ENCODE measurements around the gene TPST1.
"Not testable (repeated sequence)": the region's sequence is repeated elsewhere in the genome, so short reads cannot be mapped to it uniquely, and the experiment has no call there.

DNA sequence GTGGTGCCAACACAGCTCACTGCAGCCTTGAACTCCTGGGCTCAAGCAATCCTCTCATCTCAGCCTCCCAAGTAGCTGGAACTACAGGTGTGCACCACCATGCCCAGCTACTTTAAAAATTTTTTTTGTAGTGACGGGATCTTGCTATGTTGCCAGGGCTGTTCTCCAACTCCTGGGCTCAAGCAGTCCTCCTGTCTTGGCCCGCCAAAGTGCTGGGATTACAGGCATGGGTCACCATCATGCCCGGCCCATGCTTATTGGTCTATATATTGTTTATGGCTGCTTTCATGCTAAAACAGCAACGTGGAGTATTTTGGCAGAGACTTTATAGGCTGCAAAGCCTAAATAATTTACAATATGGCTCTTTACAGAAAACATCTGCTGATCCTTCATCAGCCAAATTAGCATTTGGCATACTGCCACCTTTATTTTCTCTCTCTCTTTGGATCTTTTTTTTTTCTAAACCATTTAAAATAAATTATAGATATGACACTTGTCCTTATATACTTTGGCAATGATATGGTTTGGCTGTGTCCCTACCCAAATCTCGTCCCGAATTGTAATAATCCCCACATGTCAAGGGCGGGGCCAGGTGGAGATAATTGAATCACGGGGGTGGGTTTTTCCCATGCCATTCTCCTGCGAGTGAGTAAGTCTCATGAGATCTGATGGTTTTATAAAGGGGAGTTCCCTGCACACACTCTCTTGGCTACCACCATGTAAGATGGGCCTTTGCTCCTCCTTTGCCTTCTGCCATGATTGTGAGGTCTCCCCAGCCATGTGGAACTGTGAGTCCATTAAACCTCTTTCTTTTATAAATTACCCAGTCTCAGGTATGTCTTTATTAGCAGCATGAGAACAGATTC lies 32.4 kb upstream of the TPST1 start:
- TF ChIP-seq, protein P1, sequence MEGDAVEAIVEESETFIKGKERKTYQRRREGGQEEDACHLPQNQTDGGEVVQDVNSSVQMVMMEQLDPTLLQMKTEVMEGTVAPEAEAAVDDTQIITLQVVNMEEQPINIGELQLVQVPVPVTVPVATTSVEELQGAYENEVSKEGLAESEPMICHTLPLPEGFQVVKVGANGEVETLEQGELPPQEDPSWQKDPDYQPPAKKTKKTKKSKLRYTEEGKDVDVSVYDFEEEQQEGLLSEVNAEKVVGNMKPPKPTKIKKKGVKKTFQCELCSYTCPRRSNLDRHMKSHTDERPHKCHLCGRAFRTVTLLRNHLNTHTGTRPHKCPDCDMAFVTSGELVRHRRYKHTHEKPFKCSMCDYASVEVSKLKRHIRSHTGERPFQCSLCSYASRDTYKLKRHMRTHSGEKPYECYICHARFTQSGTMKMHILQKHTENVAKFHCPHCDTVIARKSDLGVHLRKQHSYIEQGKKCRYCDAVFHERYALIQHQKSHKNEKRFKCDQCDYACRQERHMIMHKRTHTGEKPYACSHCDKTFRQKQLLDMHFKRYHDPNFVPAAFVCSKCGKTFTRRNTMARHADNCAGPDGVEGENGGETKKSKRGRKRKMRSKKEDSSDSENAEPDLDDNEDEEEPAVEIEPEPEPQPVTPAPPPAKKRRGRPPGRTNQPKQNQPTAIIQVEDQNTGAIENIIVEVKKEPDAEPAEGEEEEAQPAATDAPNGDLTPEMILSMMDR (IDR thresholded peaks at IDR 0.05; ENCODE audit: low read depth, low read length) = not testable (repeated sequence)
- TF ChIP-seq EZH2phosphoT487 (IDR thresholded peaks at IDR 0.05; ENCODE audit: low read depth) = not testable (repeated sequence)
